ENCODE measurements around the gene OS9. TPM values are rescaled to one million over a fixed set of nuclear protein-coding genes. Genes with fewer than 3 reads are reported as not detected.
"Not testable (repeated sequence)": the region's sequence is repeated elsewhere in the genome, so short reads cannot be mapped to it uniquely, and the experiment has no call there.

The OS9 gene
- total RNA-seq, 1 donor: 211 TPM

DNA sequence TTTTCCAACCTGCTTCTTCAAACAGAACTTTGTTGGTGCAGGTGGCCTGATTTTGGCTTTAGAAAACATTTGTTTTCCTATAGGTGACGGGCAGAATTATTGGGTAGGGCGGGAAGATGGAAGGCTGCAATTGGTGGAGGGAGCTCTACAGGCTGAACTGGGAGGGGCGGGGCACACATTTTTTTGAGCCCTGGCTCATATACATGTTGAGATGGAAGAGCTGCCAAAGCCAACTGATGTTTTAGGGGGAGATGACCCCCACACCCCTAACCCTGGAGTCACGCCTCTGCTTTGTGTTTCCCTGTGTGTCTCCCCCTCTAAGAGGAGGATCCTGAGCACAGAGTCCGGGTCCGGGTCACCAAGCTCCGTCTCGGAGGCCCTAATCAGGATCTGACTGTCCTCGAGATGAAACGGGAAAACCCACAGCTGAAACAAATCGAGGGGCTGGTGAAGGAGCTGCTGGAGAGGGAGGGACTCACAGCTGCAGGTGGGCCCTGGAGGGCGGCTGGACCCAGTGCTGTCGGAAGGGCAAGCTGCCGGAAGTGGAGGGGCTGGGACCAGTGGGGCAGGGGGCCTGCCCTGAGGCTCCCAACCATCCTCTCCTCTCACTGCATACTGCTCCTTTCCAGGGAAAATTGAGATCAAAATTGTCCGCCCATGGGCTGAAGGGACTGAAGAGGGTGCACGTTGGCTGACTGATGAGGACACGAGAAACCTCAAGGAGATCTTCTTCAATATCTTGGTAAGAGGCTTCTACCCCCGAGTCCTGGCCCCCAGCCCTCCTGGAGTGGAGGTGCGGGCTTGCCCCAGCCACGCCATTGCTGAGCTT is 26.1 kb downstream of the OS9 start:
- Histone ChIP-seq H3K79me2 (ENCODE audit: insufficient read depth, low read length) (no peaks in the 10 kb centered on the region), H3K9me3 (ENCODE audit: low read depth, low read length) (no peaks in the 10 kb centered on the region), H4K20me1 (ENCODE audit: insufficient read depth, low read length) (no peaks in the 10 kb centered on the region), H2AFZ (ENCODE audit: low read length) (no peak overlapping the region), H3K27me3 (ENCODE audit: insufficient read depth, low read length) (peaks cover 5% of the 10 kb centered on the region), H3K27ac (ENCODE audit: low read depth, low read length) (no peak overlapping the region), H3K4me3 (ENCODE audit: insufficient read depth, low read length) (no peak overlapping the region), H3K4me1 (ENCODE audit: insufficient read depth, low read length) (no peaks in the 10 kb centered on the region), H3K4me2 (ENCODE audit: insufficient read depth, low read length) (no peak overlapping the region), H3K36me3 (ENCODE audit: insufficient read depth, low read length) (peaks cover 33% of the 10 kb centered on the region)
- TF ChIP-seq, protein P1, sequence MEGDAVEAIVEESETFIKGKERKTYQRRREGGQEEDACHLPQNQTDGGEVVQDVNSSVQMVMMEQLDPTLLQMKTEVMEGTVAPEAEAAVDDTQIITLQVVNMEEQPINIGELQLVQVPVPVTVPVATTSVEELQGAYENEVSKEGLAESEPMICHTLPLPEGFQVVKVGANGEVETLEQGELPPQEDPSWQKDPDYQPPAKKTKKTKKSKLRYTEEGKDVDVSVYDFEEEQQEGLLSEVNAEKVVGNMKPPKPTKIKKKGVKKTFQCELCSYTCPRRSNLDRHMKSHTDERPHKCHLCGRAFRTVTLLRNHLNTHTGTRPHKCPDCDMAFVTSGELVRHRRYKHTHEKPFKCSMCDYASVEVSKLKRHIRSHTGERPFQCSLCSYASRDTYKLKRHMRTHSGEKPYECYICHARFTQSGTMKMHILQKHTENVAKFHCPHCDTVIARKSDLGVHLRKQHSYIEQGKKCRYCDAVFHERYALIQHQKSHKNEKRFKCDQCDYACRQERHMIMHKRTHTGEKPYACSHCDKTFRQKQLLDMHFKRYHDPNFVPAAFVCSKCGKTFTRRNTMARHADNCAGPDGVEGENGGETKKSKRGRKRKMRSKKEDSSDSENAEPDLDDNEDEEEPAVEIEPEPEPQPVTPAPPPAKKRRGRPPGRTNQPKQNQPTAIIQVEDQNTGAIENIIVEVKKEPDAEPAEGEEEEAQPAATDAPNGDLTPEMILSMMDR (IDR thresholded peaks at IDR 0.05; ENCODE audit: extremely low read depth, low read depth, low read length): no peak
- DNase-seq (ENCODE audit: insufficient read length, low spot score, missing footprints): peak; percentile 58

DNA sequence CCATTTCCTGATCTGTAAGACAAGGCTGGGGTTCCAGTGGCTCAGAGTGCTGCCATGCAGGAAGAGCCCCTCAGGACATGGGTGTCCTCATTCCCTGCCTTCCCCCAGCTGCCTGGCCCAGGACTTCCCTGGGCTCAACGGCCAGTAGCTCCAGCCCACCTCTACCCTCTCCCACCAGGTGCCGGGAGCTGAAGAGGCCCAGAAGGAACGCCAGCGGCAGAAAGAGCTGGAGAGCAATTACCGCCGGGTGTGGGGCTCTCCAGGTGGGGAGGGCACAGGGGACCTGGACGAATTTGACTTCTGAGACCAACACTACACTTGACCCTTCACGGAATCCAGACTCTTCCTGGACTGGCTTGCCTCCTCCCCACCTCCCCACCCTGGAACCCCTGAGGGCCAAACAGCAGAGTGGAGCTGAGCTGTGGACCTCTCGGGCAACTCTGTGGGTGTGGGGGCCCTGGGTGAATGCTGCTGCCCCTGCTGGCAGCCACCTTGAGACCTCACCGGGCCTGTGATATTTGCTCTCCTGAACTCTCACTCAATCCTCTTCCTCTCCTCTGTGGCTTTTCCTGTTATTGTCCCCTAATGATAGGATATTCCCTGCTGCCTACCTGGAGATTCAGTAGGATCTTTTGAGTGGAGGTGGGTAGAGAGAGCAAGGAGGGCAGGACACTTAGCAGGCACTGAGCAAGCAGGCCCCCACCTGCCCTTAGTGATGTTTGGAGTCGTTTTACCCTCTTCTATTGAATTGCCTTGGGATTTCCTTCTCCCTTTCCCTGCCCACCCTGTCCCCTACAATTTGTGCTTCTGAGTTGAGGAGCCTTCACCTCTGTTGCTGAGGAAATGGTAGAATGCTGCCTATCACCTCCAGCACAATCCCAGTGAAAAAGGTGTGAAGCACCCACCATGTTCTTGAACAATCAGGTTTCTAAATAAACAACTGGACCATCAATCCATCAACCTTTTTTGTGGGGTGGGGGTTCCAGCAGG is 27.0 kb downstream of the OS9 start:
- H4K20me1 ChIP-seq (ENCODE audit: insufficient read depth, low read length): no peaks in the 10 kb centered on the region
- TF ChIP-seq, protein P1 (IDR thresholded peaks at IDR 0.05; ENCODE audit: extremely low read depth, low read depth, low read length): no peak
- no peaks in the 10 kb centered on the region for H3K9me3 ChIP-seq (ENCODE audit: low read depth, low read length)
- no peaks in the 10 kb centered on the region for H3K79me2 ChIP-seq (ENCODE audit: insufficient read depth, low read length)
- H3K36me3 ChIP-seq (ENCODE audit: insufficient read depth, low read length): peaks cover 33% of the 10 kb centered on the region
- H3K4me2 ChIP-seq (ENCODE audit: insufficient read depth, low read length): no peak overlapping the region
- peaks cover 5% of the 10 kb centered on the region for H3K27me3 ChIP-seq (ENCODE audit: insufficient read depth, low read length)
- H3K4me1 ChIP-seq (ENCODE audit: insufficient read depth, low read length): peaks cover 3% of the 10 kb centered on the region
- H2AFZ ChIP-seq (ENCODE audit: low read length): no peak overlapping the region
- no peak overlapping the region for H3K4me3 ChIP-seq (ENCODE audit: insufficient read depth, low read length)
- no peak overlapping the region for H3K27ac ChIP-seq (ENCODE audit: low read depth, low read length)
- DNase-seq (ENCODE audit: insufficient read length, low spot score, missing footprints): peak; percentile 49

DNA sequence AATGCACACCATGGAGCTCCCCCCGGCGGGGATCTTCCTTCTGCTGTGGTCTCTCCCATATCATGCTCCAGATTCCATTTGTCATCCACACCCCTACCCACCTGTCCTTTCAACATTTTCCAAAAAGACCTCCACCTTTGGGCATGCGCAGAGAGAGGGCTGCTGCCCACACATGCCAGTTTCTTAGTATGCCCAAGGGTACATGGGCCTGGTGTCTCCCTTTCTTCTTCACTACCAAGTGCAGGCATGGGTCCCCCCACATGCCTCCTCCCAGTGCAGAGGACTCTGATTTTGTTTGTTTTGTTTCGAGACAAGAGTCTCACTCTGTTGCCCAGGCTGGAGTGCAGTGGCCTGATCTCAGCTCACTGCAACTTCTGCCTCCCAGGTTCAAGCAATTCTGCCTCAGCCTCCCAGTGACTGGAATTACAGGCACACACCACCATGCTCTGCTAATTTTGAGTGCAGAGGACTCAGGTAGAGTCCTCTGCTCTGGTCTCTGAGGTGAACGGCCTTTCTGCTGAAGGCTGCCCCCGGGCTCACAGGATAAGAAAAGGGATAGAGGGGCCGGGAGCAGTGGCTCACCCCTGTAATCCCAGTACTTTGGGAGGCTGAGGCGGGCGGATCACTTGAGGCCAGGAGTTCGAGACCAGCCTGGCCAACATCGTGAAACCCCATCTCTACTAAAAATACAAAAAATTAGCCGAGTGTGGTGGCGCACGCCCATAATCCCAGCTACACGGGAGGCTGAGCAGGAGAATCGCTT is 28.1 kb downstream of the OS9 start:
- H3K4me2 ChIP-seq (ENCODE audit: insufficient read depth, low read length); H3K79me2 ChIP-seq (ENCODE audit: insufficient read depth, low read length); H4K20me1 ChIP-seq (ENCODE audit: insufficient read depth, low read length); H3K4me3 ChIP-seq (ENCODE audit: insufficient read depth, low read length); H3K9me3 ChIP-seq (ENCODE audit: low read depth, low read length); H3K27ac ChIP-seq (ENCODE audit: low read depth, low read length); H3K4me1 ChIP-seq (ENCODE audit: insufficient read depth, low read length); H2AFZ ChIP-seq (ENCODE audit: low read length); H3K27me3 ChIP-seq (ENCODE audit: insufficient read depth, low read length): not testable (repeated sequence)
- DNase-seq (ENCODE audit: insufficient read length, low spot score, missing footprints): peak; percentile 32
- peaks cover 23% of the 10 kb centered on the region for H3K36me3 ChIP-seq (ENCODE audit: insufficient read depth, low read length)

Measured in osteoblast (primary cell).